Measurements from ENCODE around the gene ARF4.

The ARF4 gene

DNA sequence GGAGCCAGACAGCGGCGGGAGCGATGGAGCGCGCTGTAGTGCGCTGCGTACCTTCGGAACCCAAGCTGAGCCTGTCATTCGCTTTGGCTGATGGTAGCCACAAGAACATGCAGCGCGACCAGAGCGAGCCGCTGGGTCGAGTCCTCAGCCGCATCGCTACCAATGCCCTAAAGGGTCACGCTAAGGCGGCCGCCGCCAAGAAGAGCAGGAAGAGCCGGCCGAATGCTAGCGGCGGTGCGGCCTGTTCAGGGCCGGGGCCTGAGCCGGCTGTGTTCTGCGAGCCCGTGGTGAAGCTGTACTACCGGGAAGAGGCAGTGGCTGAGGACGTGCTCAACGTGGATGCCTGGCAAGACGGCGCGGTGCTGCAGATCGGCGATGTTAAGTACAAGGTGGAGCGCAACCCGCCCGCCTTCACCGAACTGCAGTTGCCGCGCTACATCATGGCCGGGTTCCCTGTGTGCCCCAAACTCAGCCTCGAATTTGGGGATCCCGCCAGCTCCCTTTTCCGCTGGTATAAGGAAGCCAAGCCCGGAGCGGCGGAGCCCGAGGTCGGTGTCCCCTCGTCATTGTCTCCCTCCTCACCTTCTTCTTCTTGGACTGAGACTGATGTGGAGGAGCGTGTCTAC lies 40.6 kb downstream of the ARF4 start:
- Histone ChIP-seq H3K4me1 (peaks cover 9% of the 10 kb centered on the region), H3K4me3 (ENCODE audit: low read depth, low read length) (peak overlapping the region; percentile 91), H3K79me2 (peaks cover 19% of the 10 kb centered on the region), H3K27me3 (ENCODE audit: control insufficient read depth, insufficient read depth, low read length) (no peaks in the 10 kb centered on the region), H3K27ac (peak overlapping the region; percentile 95), H3K9me3 (ENCODE audit: control insufficient read depth, low read length) (no peaks in the 10 kb centered on the region), H3K4me2 (ENCODE audit: low read length) (peak overlapping the region; percentile 79), H3K9ac (peak overlapping the region; percentile 64), H2AFZ (peak overlapping the region; percentile 93), H3K36me3 (ENCODE audit: control insufficient read depth, insufficient read depth, low read length) (no peaks in the 10 kb centered on the region)
- TF ChIP-seq, protein P1, sequence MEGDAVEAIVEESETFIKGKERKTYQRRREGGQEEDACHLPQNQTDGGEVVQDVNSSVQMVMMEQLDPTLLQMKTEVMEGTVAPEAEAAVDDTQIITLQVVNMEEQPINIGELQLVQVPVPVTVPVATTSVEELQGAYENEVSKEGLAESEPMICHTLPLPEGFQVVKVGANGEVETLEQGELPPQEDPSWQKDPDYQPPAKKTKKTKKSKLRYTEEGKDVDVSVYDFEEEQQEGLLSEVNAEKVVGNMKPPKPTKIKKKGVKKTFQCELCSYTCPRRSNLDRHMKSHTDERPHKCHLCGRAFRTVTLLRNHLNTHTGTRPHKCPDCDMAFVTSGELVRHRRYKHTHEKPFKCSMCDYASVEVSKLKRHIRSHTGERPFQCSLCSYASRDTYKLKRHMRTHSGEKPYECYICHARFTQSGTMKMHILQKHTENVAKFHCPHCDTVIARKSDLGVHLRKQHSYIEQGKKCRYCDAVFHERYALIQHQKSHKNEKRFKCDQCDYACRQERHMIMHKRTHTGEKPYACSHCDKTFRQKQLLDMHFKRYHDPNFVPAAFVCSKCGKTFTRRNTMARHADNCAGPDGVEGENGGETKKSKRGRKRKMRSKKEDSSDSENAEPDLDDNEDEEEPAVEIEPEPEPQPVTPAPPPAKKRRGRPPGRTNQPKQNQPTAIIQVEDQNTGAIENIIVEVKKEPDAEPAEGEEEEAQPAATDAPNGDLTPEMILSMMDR (IDR thresholded peaks at IDR 0.05): no peak

DNA sequence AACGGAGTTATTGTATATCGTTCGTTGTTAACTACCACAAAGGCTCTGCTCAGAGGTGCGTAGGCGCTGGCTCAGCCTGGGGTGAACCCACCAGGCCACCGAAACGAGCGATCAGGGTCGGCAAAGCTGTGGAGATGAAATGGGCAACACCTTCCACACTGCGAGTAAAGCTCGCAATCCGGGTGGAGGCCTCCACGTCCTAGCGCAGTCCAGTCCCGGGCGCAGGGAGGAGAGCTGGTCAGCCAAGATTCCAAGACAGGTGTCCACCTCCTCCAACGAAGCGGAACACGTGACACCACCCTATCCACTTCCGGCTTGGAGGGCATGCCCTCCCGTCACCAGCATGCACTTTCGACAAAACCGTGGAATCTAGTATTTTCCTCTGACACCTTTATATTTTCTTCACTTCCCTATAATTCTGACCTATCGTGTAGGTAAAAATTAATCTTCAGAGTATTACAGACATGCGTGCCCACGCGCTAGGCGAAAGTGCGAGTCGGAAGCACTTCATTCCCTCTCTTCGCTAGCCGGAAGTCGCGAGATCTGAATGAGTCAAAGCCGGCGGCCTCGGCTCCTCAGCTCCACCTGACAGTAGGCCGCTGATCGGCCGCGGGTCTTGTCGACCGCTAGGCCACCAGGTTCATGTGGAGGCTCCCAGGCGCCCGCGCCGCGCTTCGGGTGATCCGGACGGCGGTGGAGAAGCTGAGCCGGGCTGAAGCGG lies 41.2 kb downstream of the ARF4 start, which contains the start of gene PDE12:
TSS of gene PDE12 (plus strand) at position 537 of the 721 bp plus-strand sequence. CDS start at position 643, 106 bp downstream.
- peak within 1 kb of the TSS; percentile 64 for H3K9ac ChIP-seq
- no peaks in the 10 kb centered on the region for H3K36me3 ChIP-seq (ENCODE audit: control insufficient read depth, insufficient read depth, low read length)
- peak within 1 kb of the TSS; percentile 95 for H3K27ac ChIP-seq
- peak within 1 kb of the TSS; percentile 91 for H3K4me3 ChIP-seq (ENCODE audit: low read depth, low read length)
- H3K27me3 ChIP-seq (ENCODE audit: control insufficient read depth, insufficient read depth, low read length): no peaks in the 10 kb centered on the region
- H3K9me3 ChIP-seq (ENCODE audit: control insufficient read depth, low read length): no peaks in the 10 kb centered on the region
- TF ChIP-seq, protein P1 (IDR thresholded peaks at IDR 0.05): no peak
- peaks cover 19% of the 10 kb centered on the region for H3K79me2 ChIP-seq
- peaks cover 9% of the 10 kb centered on the region for H3K4me1 ChIP-seq
- H2AFZ ChIP-seq: peak within 1 kb of the TSS; percentile 93
- H3K4me2 ChIP-seq (ENCODE audit: low read length): peak within 1 kb of the TSS; percentile 79

DNA sequence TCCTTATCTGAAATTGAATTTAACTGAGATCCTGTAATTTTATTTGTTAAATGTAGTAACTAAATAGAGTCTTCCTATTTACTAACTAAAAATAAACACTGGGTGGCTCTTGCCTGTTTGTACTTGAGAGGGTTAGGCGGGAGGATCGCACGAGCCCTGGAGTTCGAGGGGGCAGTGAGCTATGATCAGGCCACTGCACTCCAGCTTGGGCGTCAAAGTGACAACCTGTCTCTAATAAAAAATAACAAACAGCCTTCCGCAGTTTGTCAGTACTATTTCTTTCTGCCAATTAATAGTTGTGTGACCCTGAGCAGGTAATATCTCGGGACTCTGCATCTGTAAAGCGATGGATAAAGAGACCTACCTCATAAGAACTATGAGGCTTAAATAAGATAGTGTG lies 41.8 kb downstream of the ARF4 start:
- TF ChIP-seq, protein P1 (IDR thresholded peaks at IDR 0.05): no peak
- Histone ChIP-seq H3K9me3 (ENCODE audit: control insufficient read depth, low read length) (no peaks in the 10 kb centered on the region), H3K9ac (peak overlapping the region; percentile 64)

DNA sequence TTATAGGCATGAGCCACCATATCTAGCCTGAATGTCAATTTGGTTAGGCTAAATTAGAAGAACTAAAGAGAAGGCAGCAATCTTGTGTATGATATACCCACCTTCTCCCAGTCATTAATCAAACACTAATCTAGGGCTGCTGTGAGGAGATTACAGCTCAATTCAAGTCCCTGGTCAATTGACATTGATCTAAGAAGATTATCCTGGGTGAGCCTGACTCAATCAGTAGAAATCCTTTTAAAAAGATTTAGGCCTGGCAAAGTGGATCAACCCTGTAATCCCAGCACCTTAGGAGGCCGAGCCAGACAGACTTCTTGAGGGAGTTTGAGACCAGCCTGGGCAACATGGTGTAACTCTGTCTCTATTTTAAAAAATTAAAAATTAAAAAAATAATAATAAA lies 50.5 kb downstream of the ARF4 start:
- Histone ChIP-seq H3K4me1 (peaks cover 5% of the 10 kb centered on the region), H3K4me2 (ENCODE audit: low read length) (no peak overlapping the region), H3K9ac (no peak overlapping the region), H2AFZ (no peak overlapping the region), H3K4me3 (ENCODE audit: low read depth, low read length) (no peak overlapping the region), H3K36me3 (ENCODE audit: control insufficient read depth, insufficient read depth, low read length) (no peaks in the 10 kb centered on the region), H3K27ac (no peak overlapping the region), H3K79me2 (no peaks in the 10 kb centered on the region), H3K27me3 (ENCODE audit: control insufficient read depth, insufficient read depth, low read length) (no peaks in the 10 kb centered on the region), H3K9me3 (ENCODE audit: control insufficient read depth, low read length) (no peaks in the 10 kb centered on the region)
- TF ChIP-seq, protein P1 (IDR thresholded peaks at IDR 0.05): no peak

More for the DNA sequence above, 41.8 kb downstream of the ARF4 start:
- Histone ChIP-seq H3K27ac (peak overlapping the region; percentile 95), H3K4me2 (ENCODE audit: low read length) (peak overlapping the region; percentile 79), H3K79me2 (peaks cover 19% of the 10 kb centered on the region), H3K4me3 (ENCODE audit: low read depth, low read length) (peak overlapping the region; percentile 91), H3K27me3 (ENCODE audit: control insufficient read depth, insufficient read depth, low read length) (no peaks in the 10 kb centered on the region), H3K36me3 (ENCODE audit: control insufficient read depth, insufficient read depth, low read length) (no peaks in the 10 kb centered on the region), H3K4me1 (peaks cover 9% of the 10 kb centered on the region), H2AFZ (peak overlapping the region; percentile 93)
